ENCODE measurements around the gene CHST11. TPM values are rescaled to one million over a fixed set of nuclear protein-coding genes. Genes with fewer than 3 reads are reported as not detected.

Gene CHST11
- polyA plus RNA-seq, 5 donors: 8.6 to 17.1 (median 14.4) TPM

DNA sequence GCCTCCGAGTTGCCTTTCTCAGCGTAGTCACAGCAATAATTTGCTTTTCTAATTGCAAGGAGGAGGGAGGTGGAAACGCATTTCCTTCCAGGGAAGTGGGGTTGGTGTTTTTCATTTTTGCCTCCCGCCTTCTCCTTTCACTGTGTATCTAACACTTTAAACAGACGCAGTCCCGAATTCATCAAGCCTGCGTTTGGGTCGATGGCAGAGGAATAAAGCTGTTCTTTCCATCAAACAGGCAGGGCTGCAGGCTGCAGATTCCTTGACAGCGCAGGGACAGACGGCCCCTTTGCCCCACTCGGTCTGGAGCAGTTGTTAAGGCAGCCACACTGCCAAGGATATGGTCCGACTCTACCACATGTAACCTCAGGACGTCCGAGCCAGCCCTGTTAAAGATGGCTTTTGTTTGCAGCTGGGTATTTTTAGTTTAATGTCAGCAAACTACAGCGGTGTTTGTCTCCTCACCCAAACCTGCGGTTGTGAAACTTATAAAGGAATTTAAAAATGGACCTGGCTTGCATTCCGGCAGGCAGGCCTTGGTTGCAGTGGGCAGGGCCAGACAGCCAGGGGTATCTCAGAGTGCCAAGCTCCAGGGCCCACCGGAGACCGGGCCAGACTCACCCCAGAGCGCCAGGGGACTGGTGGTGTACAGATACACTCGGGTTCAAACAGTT lies 2.1 kb downstream of the CHST11 start:
- peak in 1 of 2 donors; percentile 12 for DNase-seq

DNA sequence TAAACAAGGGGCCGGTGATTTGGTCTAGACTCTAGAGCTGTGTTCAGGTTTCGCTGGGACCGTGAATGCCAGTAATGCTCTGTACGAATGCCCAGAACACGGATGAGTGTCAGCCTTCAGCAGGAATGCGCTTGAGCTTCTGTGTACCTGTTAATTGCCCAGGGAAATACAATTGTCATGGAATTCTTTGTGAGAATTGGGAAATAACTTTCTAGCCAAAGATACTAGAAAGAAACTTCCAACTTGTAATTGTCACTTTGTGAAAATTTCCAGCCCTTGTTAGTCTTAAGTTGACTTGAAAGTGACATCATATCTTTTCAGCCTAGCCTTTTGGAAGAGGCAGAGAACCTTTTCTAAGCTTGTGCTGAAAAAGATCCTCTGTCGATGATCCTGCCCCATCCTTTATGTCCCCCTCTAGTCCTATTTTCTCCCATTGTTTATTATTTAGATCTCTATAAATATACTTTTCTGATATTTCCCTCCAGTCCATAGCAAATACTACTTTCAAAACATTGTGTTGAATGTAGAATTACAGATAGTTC lies 2.7 kb downstream of the CHST11 start:
- no peak for DNase-seq

DNA sequence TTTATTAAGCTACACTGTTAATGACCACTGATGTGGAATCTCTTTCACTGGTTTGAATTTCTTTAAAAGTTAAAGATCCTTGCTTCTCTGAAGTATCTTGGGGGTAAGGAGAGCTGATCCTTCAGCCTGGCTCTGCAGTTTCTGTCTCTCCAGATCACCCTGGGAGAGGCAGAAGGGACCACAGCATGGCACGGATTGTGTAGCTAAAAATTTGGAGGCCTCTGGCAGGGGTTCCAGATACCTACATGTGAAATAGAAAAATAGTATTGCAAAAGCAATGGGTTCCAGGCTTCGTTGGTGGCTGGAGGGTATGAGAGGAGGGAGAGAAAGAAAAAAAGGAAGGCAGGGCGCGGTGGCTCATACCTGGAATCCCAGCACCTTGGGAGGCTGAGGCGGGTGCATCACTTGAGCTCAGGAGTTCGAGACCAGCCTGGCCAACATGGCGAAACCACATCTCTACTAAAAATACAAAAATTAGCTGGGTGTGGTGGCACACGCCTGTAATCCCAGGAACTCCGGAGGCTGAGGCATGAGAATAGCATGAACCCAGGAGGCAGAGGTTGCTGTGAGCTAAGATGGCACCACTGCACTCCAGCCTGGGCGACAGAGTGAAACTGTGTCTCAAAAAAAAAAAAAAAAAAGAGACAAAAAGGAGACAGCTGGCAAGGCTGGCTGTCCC lies 3.4 kb downstream of the CHST11 start:
- no peak for DNase-seq

DNA sequence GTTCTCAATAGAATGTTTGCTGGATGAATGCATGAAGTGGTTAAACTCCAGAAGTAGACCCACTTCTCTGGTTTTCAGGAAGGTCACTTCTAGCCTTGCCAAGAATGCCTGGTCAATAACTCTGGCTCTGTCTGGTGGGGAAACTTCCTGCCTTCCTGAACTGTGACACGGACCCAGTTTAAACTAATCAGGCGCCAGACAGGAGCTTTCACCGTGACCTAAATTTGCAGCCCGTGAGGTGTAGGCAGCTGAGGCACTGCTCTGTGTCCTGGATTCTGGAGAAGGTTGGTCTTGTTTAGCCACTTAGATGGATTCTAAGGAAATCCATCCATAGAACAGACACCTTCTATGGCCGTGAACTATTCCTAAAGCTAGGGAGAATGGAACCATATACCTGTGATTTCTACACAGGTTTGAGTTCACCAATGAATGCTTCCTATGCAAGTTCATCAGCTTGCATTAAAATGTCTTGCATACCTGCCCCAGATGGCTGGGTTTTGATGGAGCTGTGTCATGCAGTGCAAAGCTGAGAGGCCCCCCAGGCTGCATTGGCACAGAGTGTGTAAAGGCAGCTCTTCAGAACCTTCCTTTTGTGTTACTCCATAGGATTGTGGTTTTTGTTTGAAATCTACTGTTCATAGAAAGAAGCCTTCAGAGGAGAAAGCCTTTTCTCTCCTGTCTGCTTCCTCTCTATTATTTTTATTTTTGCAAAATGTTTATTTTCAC lies 4.4 kb downstream of the CHST11 start:
- DNase-seq: no peak

DNA sequence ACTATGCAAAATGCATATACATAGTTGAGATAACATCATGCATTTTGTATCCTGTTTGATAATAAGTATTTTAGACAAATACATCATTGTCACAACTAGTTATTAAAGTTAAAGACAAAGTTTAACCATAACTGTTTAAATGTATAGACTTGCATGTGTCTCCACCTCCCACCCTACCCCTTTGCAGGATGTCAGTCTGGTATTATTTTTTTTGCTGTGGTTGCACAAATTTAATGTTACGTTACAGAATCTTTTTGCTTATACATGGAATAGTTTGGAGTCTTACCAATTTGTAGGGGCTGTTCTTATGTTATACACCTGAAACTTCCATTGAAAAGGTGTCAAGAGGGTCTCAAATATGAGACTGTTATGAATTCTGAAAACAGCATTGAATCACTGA lies 5.6 kb downstream of the CHST11 start:
- no peak for DNase-seq

DNA sequence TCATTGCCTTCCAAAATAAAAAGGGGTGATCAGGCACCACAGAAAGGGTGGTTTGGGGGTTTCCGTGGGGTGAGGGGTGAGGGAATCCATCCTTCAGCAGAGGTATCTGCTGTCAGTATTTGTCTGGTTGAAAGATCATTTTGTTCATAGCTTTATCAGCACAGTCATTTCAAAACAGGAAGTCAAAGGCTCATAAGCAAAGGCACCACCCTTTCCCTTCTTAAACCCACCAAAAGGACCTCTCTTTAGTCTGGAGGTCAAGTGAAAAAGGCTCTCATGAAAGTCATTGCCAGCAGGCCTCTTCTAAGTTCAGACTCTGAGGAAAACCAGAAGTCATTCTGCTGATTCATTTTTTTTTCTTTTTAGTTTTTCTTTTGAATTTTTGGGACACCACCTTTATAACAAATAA lies 6.2 kb downstream of the CHST11 start:
- no peak for DNase-seq

DNA sequence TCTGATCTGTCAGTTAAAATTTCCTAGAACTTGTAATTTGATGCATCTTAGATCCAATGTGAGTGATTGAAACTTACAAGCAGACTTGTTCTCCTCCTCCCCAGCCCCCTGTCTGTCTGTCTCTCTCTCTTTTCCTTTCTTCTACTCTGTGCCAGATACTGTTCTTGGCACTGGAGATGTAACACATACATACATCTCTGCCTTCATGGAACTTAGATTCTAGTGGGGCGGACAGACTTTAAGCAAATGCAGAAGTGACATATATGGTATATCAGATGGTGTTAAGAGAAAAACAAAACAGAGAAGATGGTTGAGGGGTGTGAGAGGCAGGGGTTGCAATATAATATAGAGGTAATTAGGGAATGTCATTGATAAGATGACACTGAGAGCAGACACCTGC lies 6.6 kb downstream of the CHST11 start:
- no peak for DNase-seq

DNA sequence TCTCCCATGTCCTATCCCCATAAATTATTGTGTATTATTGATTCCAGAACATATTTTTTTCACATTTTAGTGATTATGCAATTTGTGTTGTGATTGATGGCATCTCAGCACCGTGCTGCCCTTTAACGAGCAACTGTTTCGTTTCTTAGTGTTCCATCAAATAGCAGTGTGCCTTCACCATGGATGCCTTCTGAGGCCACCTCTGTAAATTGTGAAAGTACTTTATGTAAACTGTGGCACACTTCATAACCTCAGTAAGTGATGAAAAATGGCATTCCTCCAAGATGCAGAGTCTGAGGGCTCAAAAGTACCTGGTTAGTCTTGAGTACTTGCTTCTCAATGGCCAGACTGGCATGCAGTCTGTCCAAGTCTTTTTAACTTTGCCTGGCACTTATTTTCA lies 8.2 kb downstream of the CHST11 start:
- DNase-seq: peak; percentile 50 to 56

DNA sequence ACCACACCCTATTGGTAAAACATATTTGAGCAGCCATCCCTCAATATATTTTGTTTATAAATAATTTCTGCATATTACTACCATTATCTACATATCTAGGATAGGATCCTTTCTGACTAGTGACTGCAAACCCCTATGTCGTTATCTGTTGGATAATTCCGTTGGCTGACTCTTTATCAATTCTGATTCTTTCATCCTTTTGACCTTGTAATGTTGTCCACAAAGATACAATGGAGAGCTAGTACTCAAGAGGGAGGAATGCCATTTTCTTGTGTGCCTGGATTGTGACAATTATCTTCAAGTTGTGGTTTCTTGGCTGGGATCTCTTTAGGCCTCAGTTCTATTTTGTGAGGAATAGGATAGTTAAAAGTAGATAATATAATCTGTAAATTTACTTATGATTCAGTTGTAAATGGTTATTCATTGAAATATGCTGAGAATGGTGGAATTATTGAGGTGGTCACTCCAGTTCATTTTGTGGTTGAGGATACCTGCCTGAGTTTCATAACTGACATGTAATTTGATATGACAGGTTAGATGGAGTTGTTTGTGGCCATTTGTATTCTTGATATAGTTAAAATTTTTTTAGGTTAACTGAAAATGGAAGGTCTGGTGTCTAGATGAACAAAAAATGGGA lies 10.1 kb downstream of the CHST11 start:
- no peak for DNase-seq

DNA sequence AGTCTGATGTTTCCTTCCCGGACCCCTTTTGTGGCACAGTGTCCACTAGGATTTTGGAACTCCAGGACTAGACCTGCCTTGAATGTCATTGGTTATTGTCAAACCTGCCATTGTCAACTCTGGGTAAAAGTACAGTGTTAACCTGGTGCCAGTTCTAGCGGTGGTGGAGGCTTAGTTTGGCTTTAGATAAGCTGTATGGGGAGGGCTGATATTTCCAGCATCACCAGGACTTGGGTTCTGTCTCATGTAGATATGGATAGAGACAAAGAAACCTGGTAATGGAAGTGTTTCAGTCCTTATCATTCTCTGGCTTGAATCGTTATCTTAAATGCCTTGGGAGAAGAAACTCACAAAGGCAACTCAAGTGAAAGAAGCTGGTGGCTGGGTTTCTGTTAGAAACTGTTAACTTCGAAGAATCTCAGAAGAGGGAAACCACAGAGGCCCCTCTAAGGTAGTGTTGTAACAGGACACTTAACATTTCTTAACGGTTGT lies 10.6 kb downstream of the CHST11 start:
- DNase-seq: no peak

DNA sequence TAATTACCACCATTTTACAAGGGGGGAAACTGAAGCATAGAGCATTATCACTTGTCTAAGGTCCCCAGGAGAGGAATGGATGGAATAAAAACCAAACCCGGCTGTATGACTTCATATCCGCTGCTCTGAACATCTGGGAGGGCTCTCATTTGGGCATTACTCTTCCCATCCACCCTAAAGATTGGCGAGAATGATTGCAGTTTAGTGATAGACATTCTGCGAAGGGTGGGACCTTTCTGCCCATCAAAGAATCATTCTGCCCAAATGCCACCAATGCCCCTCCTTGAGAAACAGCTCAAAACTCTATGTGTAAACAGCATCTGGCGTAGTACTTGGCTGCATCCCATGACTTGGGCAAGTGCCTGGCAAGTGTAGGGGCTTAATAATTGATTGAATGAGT lies 11.6 kb downstream of the CHST11 start:
- DNase-seq: no peak

DNA sequence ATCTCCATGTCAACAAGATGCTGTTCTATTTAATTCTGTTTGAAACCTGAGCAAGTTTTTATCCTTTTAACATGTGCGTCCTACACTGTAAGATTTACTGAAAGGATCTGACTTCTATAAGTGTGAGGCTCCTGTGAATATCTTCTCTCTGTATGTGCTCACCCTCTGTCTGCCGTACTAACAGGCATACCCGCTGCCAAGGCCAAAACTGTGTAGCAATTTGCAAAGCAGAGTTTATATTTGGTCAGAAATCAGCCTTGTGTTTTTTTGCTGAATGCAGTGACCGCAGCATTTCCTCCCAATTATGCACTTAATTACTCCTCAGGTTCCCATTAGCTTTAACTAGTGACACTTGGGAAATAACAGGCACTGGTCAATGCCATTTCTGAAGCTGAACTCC lies 12.3 kb downstream of the CHST11 start:
- DNase-seq: no peak

DNA sequence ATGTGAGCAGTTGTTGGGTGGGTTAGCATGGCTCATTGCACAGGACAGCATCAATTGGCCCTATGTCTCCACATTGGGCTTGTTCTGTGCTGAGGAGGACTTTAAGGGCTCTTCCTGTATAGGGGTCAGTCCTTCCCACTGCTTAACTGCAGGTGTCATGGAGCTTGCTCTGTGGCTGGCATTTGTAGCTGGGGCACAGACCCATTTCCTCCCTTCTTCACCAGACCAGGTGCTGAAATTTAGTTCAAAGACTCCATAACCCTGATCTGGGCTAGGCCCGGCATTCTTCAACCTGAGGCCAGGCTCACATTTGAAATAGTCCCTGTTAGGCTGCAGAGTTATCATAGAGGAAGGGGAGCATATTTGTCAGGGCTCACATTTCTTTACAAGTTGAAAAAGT lies 12.8 kb downstream of the CHST11 start:
- DNase-seq: no peak

DNA sequence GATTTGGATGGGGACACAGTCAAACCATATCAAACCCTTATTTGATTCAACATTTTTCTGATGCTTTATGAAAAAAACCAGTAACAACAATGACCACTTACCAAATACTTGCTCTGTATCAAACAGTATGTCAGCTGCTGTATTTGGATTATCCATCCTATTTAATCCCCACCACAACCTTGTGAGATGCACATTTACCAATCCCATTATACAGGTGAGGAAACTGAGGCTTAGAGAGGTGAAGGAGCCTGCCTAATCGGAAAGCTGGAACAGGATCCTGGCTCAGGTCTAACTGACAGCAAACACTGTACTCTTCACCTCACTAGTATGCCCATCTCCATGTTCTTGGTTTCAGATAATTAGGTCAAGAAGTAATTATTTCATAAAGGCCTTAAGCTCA lies 13.8 kb downstream of the CHST11 start:
- DNase-seq: no peak

DNA sequence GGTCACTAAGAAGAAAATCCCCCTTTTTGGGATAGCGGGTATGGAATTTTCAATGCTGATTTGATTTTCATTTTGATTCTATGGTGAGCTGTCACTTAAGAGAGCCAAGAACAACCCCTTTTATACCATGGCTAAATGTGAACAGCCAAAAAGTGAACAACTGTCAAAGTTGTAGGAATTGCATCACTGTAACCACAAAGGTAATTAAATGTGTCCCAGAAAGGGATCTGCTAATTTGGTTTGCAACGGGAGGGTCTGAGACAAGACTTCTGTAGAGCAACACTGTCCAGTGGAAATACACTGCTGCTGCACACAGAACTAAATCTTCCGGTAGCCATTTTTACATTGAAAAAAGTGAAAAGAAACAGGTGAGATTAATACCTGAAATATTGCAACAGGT lies 14.6 kb downstream of the CHST11 start:
- no peak for DNase-seq

DNA sequence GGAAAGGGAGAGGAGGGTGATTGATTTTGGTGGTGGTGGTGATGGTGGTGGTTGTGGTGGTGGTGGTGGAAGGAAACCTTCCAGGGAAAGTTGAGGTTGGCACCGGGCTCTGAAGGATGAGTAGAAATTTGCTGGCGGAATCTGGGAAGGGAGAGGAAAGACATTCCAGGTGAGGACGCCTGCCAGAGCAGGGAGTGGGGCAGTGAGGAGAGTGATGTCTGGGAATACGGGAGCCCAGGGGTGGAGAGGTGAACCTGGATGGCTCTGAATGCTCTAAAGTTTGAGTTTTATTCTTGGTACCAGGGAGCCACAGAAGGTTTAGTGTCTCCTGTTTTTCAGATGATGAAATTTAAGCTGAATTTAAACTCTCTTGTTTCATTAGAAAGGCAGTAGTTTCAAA lies 16.0 kb downstream of the CHST11 start:
- no peak for DNase-seq

DNA sequence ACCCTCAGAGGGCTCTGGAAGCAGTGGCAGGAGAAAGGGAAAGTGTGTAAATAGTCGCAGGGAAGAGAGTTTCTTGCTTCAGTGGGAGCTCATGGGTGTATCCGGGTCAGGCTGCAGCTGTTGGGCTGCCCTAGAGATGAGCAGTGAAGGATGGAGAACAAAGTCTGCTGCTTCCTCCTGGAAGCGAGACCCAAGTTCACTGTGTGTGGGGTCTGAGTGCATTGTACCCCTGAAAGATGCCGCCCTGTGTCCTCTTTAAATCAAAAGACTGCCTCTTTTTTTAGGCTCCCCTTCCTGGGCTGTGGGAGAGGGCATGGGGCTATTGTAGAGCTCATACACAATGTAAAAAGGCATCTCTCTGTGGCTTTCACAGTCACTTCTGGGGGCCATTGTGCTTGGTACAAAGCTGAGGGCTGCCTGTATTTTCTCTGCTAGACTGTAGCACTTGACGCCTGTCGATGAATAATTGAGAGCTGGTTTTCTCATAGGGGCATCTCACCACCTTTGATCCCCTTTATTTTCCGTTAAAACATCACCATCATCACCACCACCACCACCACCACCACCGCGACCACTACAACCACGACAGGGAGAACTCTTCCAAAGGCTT lies 16.7 kb downstream of the CHST11 start:
- DNase-seq: no peak

DNA sequence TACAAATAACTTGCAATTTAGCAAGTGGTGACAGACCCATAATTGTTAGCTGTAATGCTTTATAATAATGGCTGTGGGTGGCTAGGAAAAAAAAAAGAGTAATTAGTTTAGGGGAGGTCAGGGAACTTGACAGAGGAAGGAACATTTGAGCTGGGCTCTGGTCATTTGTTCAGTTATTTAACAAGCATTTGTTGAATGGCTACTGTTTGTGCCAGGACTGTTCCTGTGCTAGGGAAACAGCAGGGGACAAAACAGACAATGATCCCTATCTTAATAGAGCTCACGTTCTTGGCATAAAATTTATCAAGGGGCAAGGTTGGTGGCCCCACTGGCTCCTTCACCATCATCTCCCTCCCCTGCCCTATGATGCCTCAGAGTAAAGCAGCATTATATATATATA lies 18.5 kb downstream of the CHST11 start:
- no peak for DNase-seq

DNA sequence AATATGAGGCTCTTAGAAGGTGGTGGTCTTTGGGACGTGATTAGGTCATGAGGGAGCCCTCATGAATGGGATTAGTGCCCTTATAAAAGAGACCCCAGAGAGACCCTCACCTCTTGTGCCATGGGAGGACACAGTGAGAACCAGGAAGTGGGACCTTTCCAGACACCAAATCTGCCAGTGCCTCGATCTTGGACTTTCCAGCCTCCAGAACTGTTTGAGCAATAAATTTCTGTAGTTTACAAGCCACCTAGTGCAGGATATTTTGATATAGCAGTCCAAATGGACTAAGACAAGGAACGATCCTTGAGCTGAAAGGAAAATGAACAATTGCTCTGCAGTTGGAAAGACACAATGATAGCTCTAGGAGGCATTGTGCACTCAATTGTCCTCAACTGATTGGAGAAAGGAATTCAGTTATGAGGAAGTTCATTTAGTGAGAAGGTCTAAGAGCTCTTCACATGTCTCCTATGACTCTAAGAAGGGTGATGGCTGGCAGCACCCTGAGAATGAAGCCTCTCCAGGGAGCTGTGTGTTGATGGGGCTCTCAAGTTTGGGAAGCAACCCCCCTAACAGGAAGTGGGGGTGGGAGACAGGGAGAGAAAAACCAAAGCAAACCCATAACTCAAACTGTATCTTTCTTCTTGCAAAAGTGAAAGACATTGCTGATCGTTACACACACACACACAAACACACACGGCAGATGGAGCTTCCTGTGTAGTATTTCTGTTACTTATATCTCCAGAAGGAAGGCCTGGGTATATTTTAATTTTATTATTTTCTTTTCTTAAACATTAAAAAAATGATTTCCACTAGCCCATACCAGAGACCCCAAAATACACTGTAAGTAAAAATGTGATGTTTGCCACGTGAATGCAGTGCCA lies 21.0 kb downstream of the CHST11 start:
- DNase-seq: no peak

DNA sequence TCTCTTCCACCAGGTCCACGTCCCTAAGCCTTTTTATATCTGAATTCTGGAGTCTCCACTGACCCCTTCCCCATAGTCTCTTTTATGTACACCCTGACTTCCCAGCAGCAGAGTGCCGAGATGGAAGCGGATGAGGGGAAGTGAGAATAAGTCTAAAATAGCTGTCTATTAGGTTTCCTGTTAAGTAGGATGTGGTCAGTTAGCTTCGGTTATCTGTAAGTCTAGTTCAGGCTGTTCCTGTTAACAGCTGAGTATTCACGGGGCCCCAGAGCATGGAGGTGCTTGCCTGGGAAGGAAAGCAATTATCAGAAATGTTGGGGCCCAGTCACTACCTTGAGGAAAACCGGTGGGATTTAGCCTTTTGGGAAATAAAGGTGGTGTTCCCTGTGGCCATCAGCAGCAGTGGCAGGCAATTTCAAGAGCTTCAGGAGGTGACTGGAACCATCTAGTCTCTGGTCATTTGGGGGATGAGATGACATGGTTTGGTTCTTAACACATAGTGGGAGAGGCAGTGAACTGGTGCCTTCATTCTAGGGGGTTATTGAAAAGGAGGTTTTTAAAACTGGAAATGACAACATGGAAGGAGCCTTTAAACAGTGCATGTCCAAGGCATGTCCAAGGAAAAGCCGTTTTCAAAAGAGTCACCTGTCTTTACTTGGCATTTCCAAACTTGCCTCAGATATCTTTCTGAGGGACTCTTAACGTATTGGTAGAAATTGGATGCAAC lies 21.8 kb downstream of the CHST11 start:
- DNase-seq: no peak

Data from right lung (tissue), 5 donors.